Activated T-helper 17 cell treated with anti-CD3 and anti-CD28 coated beads, Interleukin-2, amount 50 U/mL, for 72 hours (primary cell): Measurements from ENCODE around the gene COPG2. TPM values are rescaled to one million over a fixed set of nuclear protein-coding genes. Genes with fewer than 3 reads are reported as not detected.

ENCODE experiments used
- ATAC-seq: fragments of 150-1000 bp; cut with Tn5 transposase; replicated peaks from 2 replicates; pipeline ENCODE4 v1.10.0; 2021; ENCODE audit warnings: mild to moderate bottlenecking, moderate library complexity
- H3K27ac Mint-ChIP-seq: one replicate; pipeline ENCODE4 v1.8.0; 2022; ENCODE audit warnings: mixed read lengths
- H3K27me3 Mint-ChIP-seq: one replicate; pipeline ENCODE4 v1.8.0; 2022; ENCODE audit warnings: mixed read lengths
- H3K36me3 Mint-ChIP-seq: one replicate; pipeline ENCODE4 v1.8.0; 2022; ENCODE audit warnings: low read depth, mild to moderate bottlenecking, mixed read lengths
- H3K4me1 Mint-ChIP-seq: one replicate; pipeline ENCODE4 v1.8.0; 2022; ENCODE audit warnings: mixed read lengths
- H3K4me3 Mint-ChIP-seq: one replicate; pipeline ENCODE4 v1.8.0; 2022; ENCODE audit warnings: mild to moderate bottlenecking, mixed read lengths
- H3K9me3 Mint-ChIP-seq: one replicate; pipeline ENCODE4 v1.8.0; 2022; ENCODE audit warnings: mixed read lengths
- total RNA-seq, 2 donors: library from RNA; stranded (reverse); gene quantifications; one replicate each; pipeline ENCODE4 v1.2.3, GENCODE V29; 2022

Gene COPG2
- total RNA-seq, 2 donors from 2014 or later: 27.3 to 31.2 TPM

- ATAC-seq: no peak
- peaks cover 9% of the 10 kb centered on the region for H3K4me1 Mint-ChIP-seq
- H3K27me3 Mint-ChIP-seq: peaks cover 21% of the 10 kb centered on the region
- no peaks in the 10 kb centered on the region for H3K36me3 Mint-ChIP-seq
- H3K4me3 Mint-ChIP-seq: no peak overlapping the region
- no peaks in the 10 kb centered on the region for H3K9me3 Mint-ChIP-seq
- no peak overlapping the region for H3K27ac Mint-ChIP-seq
These were observed 192.8 kb downstream of the COPG2 start for GRCh38 chr7:130475776-130476175.

- peaks cover 16% of the 10 kb centered on the region for H3K27me3 Mint-ChIP-seq
- ATAC-seq: no peak
- no peak overlapping the region for H3K4me3 Mint-ChIP-seq
- peaks cover 9% of the 10 kb centered on the region for H3K4me1 Mint-ChIP-seq
- no peaks in the 10 kb centered on the region for H3K36me3 Mint-ChIP-seq
- no peak overlapping the region for H3K27ac Mint-ChIP-seq
- no peaks in the 10 kb centered on the region for H3K9me3 Mint-ChIP-seq
These were observed 194.7 kb downstream of the COPG2 start for GRCh38 chr7:130473876-130474275.

GRCh38 chr7:130473289-130473688 lies 195.3 kb downstream of the COPG2 start:
- H3K36me3 Mint-ChIP-seq: no peaks in the 10 kb centered on the region
- H3K27me3 Mint-ChIP-seq: peaks cover 16% of the 10 kb centered on the region
- ATAC-seq: no peak
- H3K9me3 Mint-ChIP-seq: no peaks in the 10 kb centered on the region
- no peak overlapping the region for H3K4me3 Mint-ChIP-seq
- peaks cover 9% of the 10 kb centered on the region for H3K4me1 Mint-ChIP-seq
- H3K27ac Mint-ChIP-seq: no peak overlapping the region

- H3K9me3 Mint-ChIP-seq: no peaks in the 10 kb centered on the region
- ATAC-seq: no peak
- no peak overlapping the region for H3K4me3 Mint-ChIP-seq
- H3K27ac Mint-ChIP-seq: no peak overlapping the region
- H3K36me3 Mint-ChIP-seq: no peaks in the 10 kb centered on the region
- peaks cover 5% of the 10 kb centered on the region for H3K4me1 Mint-ChIP-seq
- peaks cover 17% of the 10 kb centered on the region for H3K27me3 Mint-ChIP-seq
These were observed 196.6 kb downstream of the COPG2 start for GRCh38 chr7:130471974-130472373.

GRCh38 chr7:130468612-130469011 lies 199.9 kb downstream of the COPG2 start:
- Mint-ChIP-seq H3K27me3 (peaks cover 9% of the 10 kb centered on the region), H3K4me3 (no peak overlapping the region), H3K4me1 (no peaks in the 10 kb centered on the region), H3K9me3 (peaks cover 5% of the 10 kb centered on the region), H3K36me3 (no peaks in the 10 kb centered on the region), H3K27ac (no peak overlapping the region)
- ATAC-seq: no peak

GRCh38 chr7:130463553-130464434 lies 204.8 kb downstream of the COPG2 start:
- ATAC-seq: no peak
- Mint-ChIP-seq H3K27ac (no peak overlapping the region), H3K36me3 (no peaks in the 10 kb centered on the region), H3K9me3 (peaks cover 5% of the 10 kb centered on the region), H3K4me3 (no peak overlapping the region), H3K4me1 (no peaks in the 10 kb centered on the region), H3K27me3 (peaks cover 5% of the 10 kb centered on the region)

GRCh38 chr7:130461272-130461671 lies 207.3 kb downstream of the COPG2 start:
- no peak for ATAC-seq
- no peak overlapping the region for H3K4me3 Mint-ChIP-seq

GRCh38 chr7:130458257-130458656 lies 210.3 kb downstream of the COPG2 start:
- ATAC-seq: peak; percentile 50
- H3K9me3 Mint-ChIP-seq: no peaks in the 10 kb centered on the region
- no peak overlapping the region for H3K27ac Mint-ChIP-seq
- no peaks in the 10 kb centered on the region for H3K36me3 Mint-ChIP-seq
- H3K27me3 Mint-ChIP-seq: no peaks in the 10 kb centered on the region
- H3K4me3 Mint-ChIP-seq: peak overlapping the region; percentile 27
- peaks cover 11% of the 10 kb centered on the region for H3K4me1 Mint-ChIP-seq

More at GRCh38 chr7:130461272-130461671, 207.3 kb downstream of the COPG2 start:
- H3K9me3 Mint-ChIP-seq: peaks cover 5% of the 10 kb centered on the region
- H3K27ac Mint-ChIP-seq: no peak overlapping the region
- peaks cover 5% of the 10 kb centered on the region for H3K4me1 Mint-ChIP-seq
- H3K36me3 Mint-ChIP-seq: no peaks in the 10 kb centered on the region
- no peaks in the 10 kb centered on the region for H3K27me3 Mint-ChIP-seq

Other genes with a start within 250 kb of the COPG2 start
- 10 to 100 TPM in 1 of 2 donors, 1 to 10 TPM in 1; 8.3 to 14.0 TPM for gene CEP41, start 227.7 kb downstream of the COPG2 start, total RNA-seq
- gene MEST, start 176.7 kb downstream of the COPG2 start, total RNA-seq: 1 to 10 TPM in 1 of 2 donors, under 1 TPM in 1; 0.99 to 1.5 TPM
- gene TSGA13, start 17.8 kb upstream of the COPG2 start, total RNA-seq: not detected
- gene KLF14, start 65.5 kb upstream of the COPG2 start, total RNA-seq: not detected